Bronchial epithelial cell (primary cell): ENCODE data around the gene IQGAP1. TPM values are rescaled to one million over a fixed set of nuclear protein-coding genes. Genes with fewer than 3 reads are reported as not detected.

ENCODE experiments used
- DNase-seq: peaks from one replicate; pipeline ENCODE4 v3.0.0-alpha.2; 2010; ENCODE audit warnings: low read depth
- FAIRE-seq: peaks from 2 replicates; lab custom pipeline; 2011; peaks lifted over from hg19 to GRCh38; lab: Jason Lieb, UNC
- H3K27me3 ChIP-seq: 2 replicates; pipeline ENCODE4 v1.5.1; 2011; ENCODE audit warnings: low read length; ENCODE audit not compliant: control insufficient read depth, insufficient read depth
- H3K36me3 ChIP-seq: 2 replicates; pipeline ENCODE4 v1.5.1; 2011; ENCODE audit warnings: low read length; ENCODE audit not compliant: control insufficient read depth, insufficient read depth
- H3K4me3 ChIP-seq: 2 replicates; pipeline ENCODE4 v1.5.1; 2011; ENCODE audit warnings: mild to moderate bottlenecking, low read depth, low read length, control low read depth
- total RNA-seq: library from RNA; depleted of rRNA; stranded (reverse); fragments of >200 nt; gene quantifications from 2 replicates; pipeline ENCODE4 v1.2.1, GENCODE V29; 2014
- TF ChIP-seq, protein P1 (sequence below): IDR thresholded peaks from 2 replicates; pipeline ENCODE4 v1.5.1; 2011; ENCODE audit warnings: mild to moderate bottlenecking, moderate library complexity, low read length, control low read depth, inconsistent platforms; ENCODE audit not compliant: insufficient read depth, severe bottlenecking

Gene IQGAP1, protein sequence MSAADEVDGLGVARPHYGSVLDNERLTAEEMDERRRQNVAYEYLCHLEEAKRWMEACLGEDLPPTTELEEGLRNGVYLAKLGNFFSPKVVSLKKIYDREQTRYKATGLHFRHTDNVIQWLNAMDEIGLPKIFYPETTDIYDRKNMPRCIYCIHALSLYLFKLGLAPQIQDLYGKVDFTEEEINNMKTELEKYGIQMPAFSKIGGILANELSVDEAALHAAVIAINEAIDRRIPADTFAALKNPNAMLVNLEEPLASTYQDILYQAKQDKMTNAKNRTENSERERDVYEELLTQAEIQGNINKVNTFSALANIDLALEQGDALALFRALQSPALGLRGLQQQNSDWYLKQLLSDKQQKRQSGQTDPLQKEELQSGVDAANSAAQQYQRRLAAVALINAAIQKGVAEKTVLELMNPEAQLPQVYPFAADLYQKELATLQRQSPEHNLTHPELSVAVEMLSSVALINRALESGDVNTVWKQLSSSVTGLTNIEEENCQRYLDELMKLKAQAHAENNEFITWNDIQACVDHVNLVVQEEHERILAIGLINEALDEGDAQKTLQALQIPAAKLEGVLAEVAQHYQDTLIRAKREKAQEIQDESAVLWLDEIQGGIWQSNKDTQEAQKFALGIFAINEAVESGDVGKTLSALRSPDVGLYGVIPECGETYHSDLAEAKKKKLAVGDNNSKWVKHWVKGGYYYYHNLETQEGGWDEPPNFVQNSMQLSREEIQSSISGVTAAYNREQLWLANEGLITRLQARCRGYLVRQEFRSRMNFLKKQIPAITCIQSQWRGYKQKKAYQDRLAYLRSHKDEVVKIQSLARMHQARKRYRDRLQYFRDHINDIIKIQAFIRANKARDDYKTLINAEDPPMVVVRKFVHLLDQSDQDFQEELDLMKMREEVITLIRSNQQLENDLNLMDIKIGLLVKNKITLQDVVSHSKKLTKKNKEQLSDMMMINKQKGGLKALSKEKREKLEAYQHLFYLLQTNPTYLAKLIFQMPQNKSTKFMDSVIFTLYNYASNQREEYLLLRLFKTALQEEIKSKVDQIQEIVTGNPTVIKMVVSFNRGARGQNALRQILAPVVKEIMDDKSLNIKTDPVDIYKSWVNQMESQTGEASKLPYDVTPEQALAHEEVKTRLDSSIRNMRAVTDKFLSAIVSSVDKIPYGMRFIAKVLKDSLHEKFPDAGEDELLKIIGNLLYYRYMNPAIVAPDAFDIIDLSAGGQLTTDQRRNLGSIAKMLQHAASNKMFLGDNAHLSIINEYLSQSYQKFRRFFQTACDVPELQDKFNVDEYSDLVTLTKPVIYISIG (N-terminal part only)
- total RNA-seq, result 163 and 276 TPM in 2 replicates

DNA sequence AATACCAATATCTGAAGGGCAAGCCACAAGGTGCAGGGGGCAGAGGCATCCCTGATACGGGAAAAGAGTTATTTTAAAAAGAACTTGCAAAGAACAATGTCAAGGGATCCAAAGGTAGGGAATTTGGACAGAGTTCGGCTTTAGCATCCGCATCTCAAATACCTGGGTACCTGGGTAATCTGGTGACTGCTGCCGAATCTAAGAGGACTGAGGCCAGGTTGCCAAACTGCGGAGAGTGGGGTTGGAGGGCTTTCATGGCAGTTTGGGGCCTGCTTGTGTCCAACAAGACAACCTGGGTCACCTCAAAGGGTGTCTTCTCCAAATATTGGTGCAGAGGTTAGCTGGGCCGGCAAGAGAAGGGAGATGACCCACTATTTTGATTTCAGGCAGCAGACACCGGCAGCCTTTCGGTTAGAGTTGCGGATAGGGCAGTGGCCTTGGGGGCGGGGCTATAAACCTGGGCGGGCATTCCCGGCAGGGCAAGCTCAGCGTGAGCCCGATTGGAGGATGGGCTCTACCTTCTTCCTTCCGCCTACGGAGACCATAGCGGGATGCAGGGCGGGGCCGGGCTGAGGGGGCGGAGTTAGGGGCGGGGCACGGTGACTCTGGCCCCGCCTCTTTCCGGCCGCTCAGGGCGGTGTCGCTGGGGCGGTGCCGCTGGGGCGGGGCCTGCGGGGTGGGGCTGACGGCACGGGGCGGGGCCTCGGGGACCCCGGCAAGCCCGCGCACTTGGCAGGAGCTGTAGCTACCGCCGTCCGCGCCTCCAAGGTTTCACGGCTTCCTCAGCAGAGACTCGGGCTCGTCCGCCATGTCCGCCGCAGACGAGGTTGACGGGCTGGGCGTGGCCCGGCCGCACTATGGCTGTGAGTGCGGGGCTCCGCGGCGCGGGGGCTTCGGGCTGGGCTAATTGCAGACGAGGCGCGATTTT is at the start of gene IQGAP1:
Gene IQGAP1, plus strand, starts transcription at position 709 of the 928 bp plus-strand sequence. Its CDS starts 100 bp downstream, at position 809.
- DNase-seq, result peak; percentile 91
- H3K4me3 ChIP-seq, result peak within 1 kb of the TSS; percentile 92
- TF ChIP-seq, protein P1, sequence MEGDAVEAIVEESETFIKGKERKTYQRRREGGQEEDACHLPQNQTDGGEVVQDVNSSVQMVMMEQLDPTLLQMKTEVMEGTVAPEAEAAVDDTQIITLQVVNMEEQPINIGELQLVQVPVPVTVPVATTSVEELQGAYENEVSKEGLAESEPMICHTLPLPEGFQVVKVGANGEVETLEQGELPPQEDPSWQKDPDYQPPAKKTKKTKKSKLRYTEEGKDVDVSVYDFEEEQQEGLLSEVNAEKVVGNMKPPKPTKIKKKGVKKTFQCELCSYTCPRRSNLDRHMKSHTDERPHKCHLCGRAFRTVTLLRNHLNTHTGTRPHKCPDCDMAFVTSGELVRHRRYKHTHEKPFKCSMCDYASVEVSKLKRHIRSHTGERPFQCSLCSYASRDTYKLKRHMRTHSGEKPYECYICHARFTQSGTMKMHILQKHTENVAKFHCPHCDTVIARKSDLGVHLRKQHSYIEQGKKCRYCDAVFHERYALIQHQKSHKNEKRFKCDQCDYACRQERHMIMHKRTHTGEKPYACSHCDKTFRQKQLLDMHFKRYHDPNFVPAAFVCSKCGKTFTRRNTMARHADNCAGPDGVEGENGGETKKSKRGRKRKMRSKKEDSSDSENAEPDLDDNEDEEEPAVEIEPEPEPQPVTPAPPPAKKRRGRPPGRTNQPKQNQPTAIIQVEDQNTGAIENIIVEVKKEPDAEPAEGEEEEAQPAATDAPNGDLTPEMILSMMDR, result no peak
- peaks cover 2% of the 10 kb centered on the region for H3K36me3 ChIP-seq
- no peak for FAIRE-seq
- H3K27me3 ChIP-seq, result no peaks in the 10 kb centered on the region

DNA sequence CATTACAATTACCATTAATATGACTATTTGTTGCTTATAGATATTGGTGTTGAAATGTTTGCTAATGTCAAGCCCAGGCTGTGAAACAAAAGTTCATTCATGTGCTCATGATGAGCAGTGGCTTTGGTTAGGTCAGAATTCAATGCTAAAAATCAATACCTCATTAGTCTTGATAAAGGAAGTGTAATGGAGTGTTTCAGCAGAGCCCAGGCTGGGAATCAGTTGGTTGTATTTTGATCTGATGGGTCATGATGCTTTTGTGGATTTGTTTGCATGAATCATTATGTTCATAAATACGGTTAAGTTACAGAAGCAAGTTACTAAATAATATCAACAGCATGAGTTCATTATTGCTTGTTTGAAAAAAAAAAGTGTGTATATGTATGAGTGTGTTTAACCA is 49.5 kb upstream of the IQGAP1 start:
- FAIRE-seq (no peak), DNase-seq (peak; percentile 83)
- TF ChIP-seq, protein P1, result no peak
- Histone ChIP-seq H3K27me3 (no peaks in the 10 kb centered on the region), H3K36me3 (no peaks in the 10 kb centered on the region), H3K4me3 (no peak overlapping the region)

DNA sequence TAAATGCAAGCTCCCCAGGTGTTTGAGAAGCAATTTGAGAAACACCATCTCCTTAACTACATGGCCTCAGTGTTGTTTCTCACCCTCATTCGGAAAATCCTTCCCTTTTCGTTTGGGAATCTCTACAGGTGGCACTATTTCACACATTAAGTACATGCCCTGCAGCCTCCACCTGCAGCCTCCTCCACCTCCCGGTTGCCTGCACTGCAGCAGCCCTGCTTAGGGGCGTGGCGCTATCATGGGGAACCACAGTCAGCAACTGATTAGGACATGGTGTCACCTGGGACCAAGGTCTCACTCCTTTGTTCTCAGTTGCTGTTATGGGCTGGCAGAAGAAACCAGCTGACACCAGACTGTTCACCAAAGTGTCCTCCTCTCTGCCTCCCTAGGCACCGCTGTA is 47.7 kb upstream of the IQGAP1 start:
- TF ChIP-seq, protein P1, result no peak
- no peak overlapping the region for H3K4me3 ChIP-seq
- no peaks in the 10 kb centered on the region for H3K36me3 ChIP-seq
- H3K27me3 ChIP-seq, result no peaks in the 10 kb centered on the region
- FAIRE-seq, result no peak
- DNase-seq, result no peak

DNA sequence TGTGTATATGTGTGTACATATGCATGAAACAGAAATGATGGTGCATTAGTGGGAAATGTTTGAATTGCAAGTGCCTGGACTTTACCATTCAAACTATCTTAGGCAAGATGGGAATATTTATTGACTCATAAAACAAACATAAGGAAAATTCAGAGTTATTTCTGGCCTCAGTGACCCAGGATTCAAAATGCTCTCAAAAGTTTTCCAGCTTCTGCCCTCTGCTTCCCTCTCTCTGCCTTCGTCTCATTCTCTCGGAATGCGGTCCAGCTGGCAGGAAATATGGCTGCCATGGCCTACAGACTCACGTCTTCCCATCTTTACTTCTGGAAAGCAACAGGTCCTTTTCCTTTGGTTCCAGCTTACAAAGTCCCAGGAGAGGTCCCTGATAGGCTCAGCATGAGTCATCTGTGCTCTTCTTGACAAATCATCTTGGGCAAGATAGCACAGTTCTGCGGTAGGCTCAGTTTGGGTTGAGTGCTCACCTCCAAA is 44.7 kb upstream of the IQGAP1 start:
- DNase-seq, result peak; percentile 84
- H3K4me3 ChIP-seq, result no peak overlapping the region

More for the DNA sequence above, 44.7 kb upstream of the IQGAP1 start:
- Histone ChIP-seq H3K27me3 (no peaks in the 10 kb centered on the region), H3K36me3 (no peaks in the 10 kb centered on the region)
- TF ChIP-seq, protein P1, result no peak
- FAIRE-seq, result peak; percentile 68
